Activated T-cell treated with anti-CD3 and anti-CD28 coated beads, Interleukin-2, amount 50 U/mL, for 24 hours (primary cell): ENCODE results near the gene CEP72.
A peak's percentile ranks its signal among the peaks of the same experiment; 100 is the strongest.

ENCODE experiments used
- DNase-seq: peaks from one replicate; pipeline ENCODE4 v3.0.0-alpha.2; 2020
- H3K27ac Mint-ChIP-seq: 2 replicates; pipeline ENCODE4 v1.8.0; 2020; ENCODE audit warnings: mild to moderate bottlenecking, mixed read lengths
- H3K27me3 Mint-ChIP-seq: 2 replicates; pipeline ENCODE4 v1.8.0; 2020; ENCODE audit warnings: mixed read lengths
- H3K36me3 Mint-ChIP-seq: 2 replicates; pipeline ENCODE4 v1.8.0; 2020; ENCODE audit warnings: low read depth, mixed read lengths
- H3K4me1 Mint-ChIP-seq: 2 replicates; pipeline ENCODE4 v1.8.0; 2020; ENCODE audit warnings: low read depth, mixed read lengths
- H3K4me3 Mint-ChIP-seq: 2 replicates; pipeline ENCODE4 v1.8.0; 2020; ENCODE audit warnings: mild to moderate bottlenecking, moderate library complexity, mixed read lengths
- H3K9me3 Mint-ChIP-seq: 2 replicates; pipeline ENCODE4 v1.8.0; 2020; ENCODE audit warnings: mixed read lengths

The CEP72 gene

DNA sequence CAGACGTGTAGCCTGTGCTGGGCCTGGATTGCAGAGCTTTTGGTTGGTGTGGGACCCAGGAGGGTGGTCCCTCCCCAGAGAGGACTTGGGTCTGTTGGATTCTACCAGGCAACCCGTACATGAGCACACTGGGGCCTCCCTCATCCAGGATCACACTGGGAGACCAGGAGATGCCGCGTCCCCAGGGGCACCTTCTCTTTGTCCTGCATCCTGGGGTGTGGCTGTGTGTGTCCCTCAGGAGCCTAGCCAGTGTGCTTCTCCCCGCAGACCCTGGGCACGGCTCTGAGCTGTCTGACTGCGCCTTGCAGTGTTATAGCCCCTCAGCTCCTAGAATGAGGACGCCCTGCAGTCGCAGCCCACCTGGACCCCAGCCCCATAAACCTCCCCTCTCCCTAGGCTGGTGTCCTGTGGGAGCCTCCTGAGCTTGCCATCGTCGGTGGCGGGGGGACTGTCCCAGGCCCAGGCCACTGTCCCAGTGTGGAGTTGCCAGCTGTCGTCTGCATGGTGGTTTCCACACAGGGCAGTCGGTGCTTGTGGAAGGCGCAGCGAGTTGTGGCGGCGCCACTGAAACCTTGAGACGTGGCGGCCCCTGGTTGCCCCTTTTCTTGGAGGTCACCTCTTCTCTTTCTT, 27.6 kb downstream of the CEP72 start:
- no peak overlapping the region for H3K27ac Mint-ChIP-seq
- no peaks in the 10 kb centered on the region for H3K27me3 Mint-ChIP-seq
- no peaks in the 10 kb centered on the region for H3K9me3 Mint-ChIP-seq
- peak; percentile 19 for DNase-seq
- H3K4me3 Mint-ChIP-seq, result no peak overlapping the region
- H3K36me3 Mint-ChIP-seq, result peaks cover 93% of the 10 kb centered on the region
- no peaks in the 10 kb centered on the region for H3K4me1 Mint-ChIP-seq

DNA sequence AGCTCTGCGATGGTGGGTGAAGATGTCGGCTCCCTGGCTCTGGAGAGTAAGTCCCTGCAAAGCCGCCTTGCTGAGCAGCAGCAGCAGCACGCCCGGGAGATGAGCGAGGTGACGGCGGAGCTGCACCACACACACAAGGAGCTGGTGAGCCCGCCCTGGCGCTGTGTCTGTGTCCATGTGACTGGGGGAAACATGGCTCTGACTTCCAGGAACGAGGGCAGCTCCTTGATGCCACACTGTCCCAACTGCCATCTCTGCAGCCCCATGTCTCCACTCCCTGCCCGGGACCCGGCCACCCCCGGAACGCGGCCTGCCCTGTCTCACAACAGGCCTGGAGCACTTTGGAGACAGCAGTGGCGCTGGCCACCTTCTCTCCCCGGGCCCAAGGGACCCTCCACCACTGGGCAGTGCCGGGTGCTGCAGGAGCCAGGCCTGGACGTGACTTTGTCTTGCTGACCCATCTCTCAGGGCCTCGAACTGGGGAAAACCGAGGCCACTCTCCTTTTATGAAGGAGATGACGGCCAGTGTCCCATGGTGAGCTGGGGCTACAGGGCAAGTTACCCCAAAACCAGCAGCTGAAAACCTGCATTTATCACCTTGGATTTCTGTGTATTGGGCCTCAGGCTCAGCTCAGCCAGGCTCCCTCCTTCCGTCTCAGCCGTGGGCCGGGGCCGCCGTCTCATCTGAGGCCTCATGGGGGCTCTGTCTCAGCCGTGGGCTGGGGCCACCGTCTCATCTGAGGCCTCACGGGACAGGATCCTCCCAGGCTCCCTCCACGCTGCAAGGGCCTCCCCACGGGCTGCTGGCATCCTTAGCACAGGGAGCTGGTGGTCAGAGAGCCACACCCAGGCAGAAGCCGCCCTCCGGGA, 28.6 kb downstream of the CEP72 start:
- no peaks in the 10 kb centered on the region for H3K27me3 Mint-ChIP-seq

DNA sequence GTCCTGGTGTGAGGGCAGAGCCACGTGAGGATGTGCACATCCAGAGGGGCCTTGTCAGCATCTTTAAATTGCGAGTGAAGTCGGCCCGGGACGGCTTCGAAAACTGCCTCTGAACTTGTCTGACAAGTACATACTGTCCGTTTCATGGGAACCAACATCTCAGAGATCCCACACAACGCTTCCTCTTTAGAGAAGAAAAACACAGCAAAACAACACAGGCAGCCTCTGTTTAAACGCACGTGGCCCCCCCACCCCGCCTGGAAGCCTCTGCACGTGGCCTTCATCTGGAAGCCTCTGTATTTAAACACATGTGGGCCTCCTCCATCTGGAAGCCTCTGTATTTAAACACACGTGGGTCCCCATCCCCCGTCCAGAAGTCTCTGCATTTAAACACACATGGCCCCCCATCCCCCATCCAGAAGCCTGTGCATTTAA, 29.2 kb downstream of the CEP72 start:
- peak; percentile 18 for DNase-seq
- H3K36me3 Mint-ChIP-seq, result peaks cover 93% of the 10 kb centered on the region
- H3K27me3 Mint-ChIP-seq, result no peaks in the 10 kb centered on the region
- H3K4me3 Mint-ChIP-seq, result no peak overlapping the region
- no peak overlapping the region for H3K27ac Mint-ChIP-seq
- no peaks in the 10 kb centered on the region for H3K9me3 Mint-ChIP-seq
- no peaks in the 10 kb centered on the region for H3K4me1 Mint-ChIP-seq

More for the DNA sequence above, 28.6 kb downstream of the CEP72 start:
- Mint-ChIP-seq H3K36me3 (peaks cover 93% of the 10 kb centered on the region), H3K4me3 (no peak overlapping the region), H3K27ac (no peak overlapping the region), H3K4me1 (no peaks in the 10 kb centered on the region), H3K9me3 (no peaks in the 10 kb centered on the region)
- DNase-seq, result peak; percentile 18

DNA sequence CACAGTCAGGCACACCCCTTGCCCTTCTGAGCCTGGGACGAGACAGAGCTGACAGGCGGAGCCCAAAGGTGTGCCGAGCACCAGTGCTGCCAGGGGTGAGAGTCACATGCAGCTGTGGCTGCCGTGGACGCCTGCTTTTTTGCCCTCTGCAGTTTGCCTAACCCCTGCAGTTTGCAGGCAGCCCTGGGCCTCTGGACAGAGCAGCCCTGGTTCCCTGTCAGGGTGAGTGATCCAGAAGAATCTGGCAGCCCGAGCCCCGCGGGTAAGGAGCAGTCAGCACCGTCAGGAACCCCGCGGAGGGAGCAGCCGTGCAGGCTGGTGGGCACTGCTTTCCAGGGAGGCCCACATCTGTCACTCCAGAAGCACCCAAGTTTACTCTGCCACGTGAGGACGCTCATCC, 30.3 kb downstream of the CEP72 start:
- Mint-ChIP-seq H3K4me1 (no peaks in the 10 kb centered on the region), H3K9me3 (no peaks in the 10 kb centered on the region), H3K27me3 (no peaks in the 10 kb centered on the region), H3K27ac (no peak overlapping the region), H3K4me3 (no peak overlapping the region), H3K36me3 (peaks cover 83% of the 10 kb centered on the region)
- peak; percentile 21 for DNase-seq

DNA sequence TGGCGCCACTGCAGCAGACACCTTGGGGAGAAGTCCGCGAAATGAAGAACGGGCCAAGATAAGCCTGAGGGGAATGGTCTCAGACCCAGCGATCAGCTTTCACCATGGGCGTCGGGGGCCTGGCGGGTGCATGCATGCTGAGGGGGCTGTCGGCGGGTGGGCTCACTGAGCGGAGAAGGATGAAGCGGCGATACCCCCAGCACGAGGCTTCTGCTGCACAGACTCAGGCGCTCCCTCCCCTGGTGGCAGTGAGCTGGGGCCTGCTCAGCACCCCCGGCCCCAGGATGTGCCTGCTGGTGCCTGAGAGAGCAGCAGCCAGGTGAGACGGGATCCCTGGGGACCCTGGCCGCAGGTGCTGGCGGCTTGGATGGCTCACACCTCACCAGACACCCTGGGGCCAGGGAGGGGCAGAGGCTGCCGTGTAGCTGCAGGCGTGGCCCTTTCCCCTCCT, 31.2 kb downstream of the CEP72 start:
- H3K27ac Mint-ChIP-seq, result no peak overlapping the region
- no peaks in the 10 kb centered on the region for H3K9me3 Mint-ChIP-seq
- no peak overlapping the region for H3K4me3 Mint-ChIP-seq
- peak; percentile 27 for DNase-seq
- peaks cover 74% of the 10 kb centered on the region for H3K36me3 Mint-ChIP-seq
- H3K4me1 Mint-ChIP-seq, result no peaks in the 10 kb centered on the region
- H3K27me3 Mint-ChIP-seq, result no peaks in the 10 kb centered on the region

DNA sequence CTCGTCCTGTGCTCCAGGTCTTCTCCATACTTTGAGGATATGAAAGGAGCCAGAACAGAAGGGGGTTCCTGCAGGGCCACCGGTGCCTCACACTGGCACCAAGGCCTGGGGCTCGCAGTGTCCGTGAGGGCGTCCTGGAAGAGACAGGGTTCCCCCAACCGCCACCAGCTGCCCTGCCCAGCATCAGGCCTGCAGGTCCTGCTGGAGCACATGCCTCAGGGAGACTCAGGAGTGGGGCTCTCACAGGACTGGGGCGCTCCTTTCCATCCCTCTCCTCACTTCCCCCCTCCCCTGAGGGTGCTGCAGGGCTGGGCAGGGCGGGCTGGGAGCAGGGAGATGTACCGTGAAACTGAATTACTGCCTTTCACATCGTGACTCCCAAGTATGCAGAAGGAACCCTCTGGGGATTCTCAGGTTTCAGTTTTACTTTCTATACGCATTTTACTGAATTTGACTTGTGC, 31.7 kb downstream of the CEP72 start:
- Mint-ChIP-seq H3K27ac (no peak overlapping the region), H3K9me3 (no peaks in the 10 kb centered on the region), H3K36me3 (peaks cover 70% of the 10 kb centered on the region), H3K4me1 (no peaks in the 10 kb centered on the region), H3K4me3 (no peak overlapping the region), H3K27me3 (no peaks in the 10 kb centered on the region)
- DNase-seq, result peak; percentile 25

DNA sequence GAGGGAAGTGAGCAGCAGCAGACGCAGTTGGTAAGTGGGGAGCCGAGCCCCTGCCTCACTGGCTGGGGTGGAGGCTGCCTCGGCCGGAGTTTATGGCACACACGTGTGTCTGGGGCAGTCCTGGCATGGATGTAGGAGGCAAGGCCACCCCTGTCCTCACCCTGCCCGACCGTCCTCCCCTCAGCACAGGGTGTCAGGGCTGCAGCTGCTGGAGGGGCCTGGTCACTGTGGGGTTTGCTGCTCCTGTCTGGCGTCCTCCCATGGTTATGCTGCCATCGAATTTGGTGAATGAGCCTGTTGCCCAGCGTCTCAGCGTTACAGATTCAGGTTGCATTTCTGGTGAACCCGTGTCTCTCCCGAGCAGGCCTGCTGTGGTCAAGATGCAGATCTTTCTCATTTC, 32.4 kb downstream of the CEP72 start:
- Mint-ChIP-seq H3K27me3 (no peaks in the 10 kb centered on the region), H3K27ac (no peak overlapping the region), H3K4me1 (no peaks in the 10 kb centered on the region), H3K36me3 (peaks cover 63% of the 10 kb centered on the region), H3K4me3 (no peak overlapping the region), H3K9me3 (no peaks in the 10 kb centered on the region)
- peak; percentile 15 for DNase-seq

DNA sequence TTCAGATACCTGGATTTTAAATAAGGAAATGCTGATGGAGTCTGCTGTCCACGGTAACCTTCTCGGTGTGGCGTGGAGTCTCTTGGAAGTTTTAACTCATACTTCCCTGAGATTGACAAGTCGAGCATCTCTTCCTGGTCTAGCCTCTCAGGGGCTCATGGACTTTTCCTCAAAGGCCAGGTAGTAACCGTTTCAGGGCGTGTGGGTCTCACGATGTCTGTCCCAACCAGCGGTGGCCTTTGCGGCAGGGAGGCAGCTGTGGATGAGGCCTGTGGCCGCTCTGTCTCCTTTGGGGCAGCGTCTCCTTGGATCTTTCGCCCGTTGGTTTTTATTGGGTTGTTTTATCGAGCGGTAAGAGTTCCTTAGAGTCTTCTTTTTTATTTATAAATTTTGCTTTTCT, 32.8 kb downstream of the CEP72 start:
- no peaks in the 10 kb centered on the region for H3K9me3 Mint-ChIP-seq
- peaks cover 58% of the 10 kb centered on the region for H3K36me3 Mint-ChIP-seq
- no peaks in the 10 kb centered on the region for H3K27me3 Mint-ChIP-seq
- no peak overlapping the region for H3K27ac Mint-ChIP-seq
- DNase-seq, result peak; percentile 9
- H3K4me1 Mint-ChIP-seq, result no peaks in the 10 kb centered on the region
- H3K4me3 Mint-ChIP-seq, result no peak overlapping the region

DNA sequence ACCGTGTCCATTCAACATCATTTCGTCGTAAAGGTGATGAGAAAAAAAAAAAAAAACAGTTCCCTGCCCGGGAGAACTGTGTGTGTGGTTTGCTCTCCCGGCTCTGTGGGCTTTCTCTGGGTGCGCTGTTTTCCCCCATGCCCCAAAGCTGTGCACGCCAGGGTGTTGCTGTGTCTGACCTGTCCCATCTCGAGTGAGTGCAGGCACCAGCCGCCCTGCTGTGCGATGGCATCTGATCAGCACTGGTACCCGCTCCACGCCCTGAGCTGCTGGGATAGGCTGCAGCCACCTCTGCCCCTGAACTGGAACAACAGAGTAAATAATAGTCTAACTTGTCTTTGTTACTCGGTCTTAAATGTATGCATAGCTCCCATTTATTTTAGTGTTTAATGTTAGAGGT, 33.3 kb downstream of the CEP72 start:
- no peaks in the 10 kb centered on the region for H3K4me1 Mint-ChIP-seq
- no peaks in the 10 kb centered on the region for H3K9me3 Mint-ChIP-seq
- peaks cover 54% of the 10 kb centered on the region for H3K36me3 Mint-ChIP-seq
- H3K27me3 Mint-ChIP-seq, result no peaks in the 10 kb centered on the region
- H3K27ac Mint-ChIP-seq, result no peak overlapping the region
- H3K4me3 Mint-ChIP-seq, result no peak overlapping the region
- peak; percentile 6 for DNase-seq

DNA sequence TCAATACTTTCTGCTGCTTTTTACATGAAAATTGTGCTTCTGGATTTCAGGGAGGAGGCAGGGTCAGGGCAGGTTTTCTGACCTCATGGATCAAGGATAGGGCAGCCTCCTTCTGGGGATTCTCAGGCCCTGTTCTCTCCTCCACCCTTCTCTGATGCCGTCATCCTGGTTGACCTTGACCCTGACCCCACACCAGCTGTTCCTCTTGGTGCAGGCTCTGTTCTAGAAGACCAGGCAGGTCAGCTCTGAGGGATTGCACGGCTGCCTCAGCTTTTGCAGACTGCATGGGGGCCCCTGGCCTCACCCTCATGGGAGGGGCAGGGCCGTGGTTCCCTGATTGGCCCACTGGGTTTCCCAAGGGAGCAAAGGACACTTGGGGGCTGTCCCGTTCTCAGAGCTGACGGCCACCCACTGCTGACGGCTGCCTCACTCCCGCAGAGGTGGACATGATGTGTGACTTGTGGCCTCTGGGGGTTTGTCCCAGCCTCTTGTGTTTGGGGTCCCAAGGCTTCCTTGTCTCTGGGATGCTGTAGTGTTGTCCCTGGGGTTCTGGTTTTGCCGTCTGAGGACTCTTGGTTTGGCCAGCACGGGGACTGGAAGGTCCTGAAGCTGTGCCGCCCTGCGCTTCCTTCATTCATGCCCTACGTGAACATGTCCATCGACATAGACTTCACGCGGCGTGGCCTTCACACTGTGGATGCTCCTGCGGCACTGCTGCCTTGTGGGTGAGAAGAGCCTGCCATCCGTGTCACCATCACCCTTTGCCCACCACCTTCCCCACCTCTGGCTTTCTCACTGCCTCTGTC, 34.5 kb downstream of the CEP72 start:
- Mint-ChIP-seq H3K4me1 (no peaks in the 10 kb centered on the region), H3K27me3 (no peaks in the 10 kb centered on the region), H3K36me3 (peaks cover 42% of the 10 kb centered on the region), H3K4me3 (no peak overlapping the region), H3K27ac (no peak overlapping the region), H3K9me3 (no peaks in the 10 kb centered on the region)
- peak; percentile 23 for DNase-seq

DNA sequence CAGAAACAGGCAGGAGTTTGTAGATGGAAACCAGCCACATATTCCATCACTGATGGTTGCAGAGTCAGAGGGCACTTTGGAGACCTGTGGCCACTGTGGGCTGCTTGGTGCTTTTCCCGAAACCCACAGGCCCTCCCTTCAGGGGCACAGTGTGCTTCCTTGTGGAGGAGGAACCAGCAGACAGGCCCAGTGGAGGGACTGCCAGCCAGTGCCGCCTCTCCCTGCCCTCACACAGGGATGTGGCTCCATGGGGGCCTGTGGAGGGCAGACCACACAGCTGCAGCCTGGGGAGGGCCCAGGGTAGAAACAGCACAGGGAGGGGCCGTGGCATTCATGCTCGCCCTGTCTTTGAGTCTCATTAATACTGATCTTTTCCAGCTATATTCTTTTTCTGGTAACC, 35.2 kb downstream of the CEP72 start:
- Mint-ChIP-seq H3K36me3 (peaks cover 39% of the 10 kb centered on the region), H3K4me3 (no peak overlapping the region), H3K27ac (no peak overlapping the region), H3K9me3 (no peaks in the 10 kb centered on the region), H3K27me3 (no peaks in the 10 kb centered on the region), H3K4me1 (no peaks in the 10 kb centered on the region)
- peak; percentile 3 for DNase-seq

DNA sequence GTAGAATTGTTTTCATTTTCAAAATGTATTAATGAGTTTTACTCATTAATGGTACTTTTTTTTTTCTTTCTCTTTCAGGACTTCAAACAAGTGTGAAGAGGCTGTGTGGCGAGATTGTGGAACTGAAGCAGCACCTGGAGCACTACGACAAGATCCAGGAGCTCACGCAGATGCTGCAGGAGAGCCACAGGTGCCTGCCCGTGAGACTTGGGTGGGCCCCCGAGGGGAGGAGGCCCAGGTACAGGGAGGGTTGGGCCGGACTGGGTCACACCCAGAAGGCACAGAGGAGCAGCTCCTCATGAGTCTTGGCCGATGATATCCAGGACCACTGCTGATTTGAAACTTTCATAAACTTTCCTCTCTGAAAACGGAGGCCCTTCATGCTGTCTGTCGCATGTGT, 35.6 kb downstream of the CEP72 start:
- H3K27me3 Mint-ChIP-seq, result no peaks in the 10 kb centered on the region
- H3K4me1 Mint-ChIP-seq, result no peaks in the 10 kb centered on the region
- no peak overlapping the region for H3K27ac Mint-ChIP-seq
- no peak overlapping the region for H3K4me3 Mint-ChIP-seq
- peaks cover 35% of the 10 kb centered on the region for H3K36me3 Mint-ChIP-seq
- no peaks in the 10 kb centered on the region for H3K9me3 Mint-ChIP-seq
- DNase-seq, result peak; percentile 6

DNA sequence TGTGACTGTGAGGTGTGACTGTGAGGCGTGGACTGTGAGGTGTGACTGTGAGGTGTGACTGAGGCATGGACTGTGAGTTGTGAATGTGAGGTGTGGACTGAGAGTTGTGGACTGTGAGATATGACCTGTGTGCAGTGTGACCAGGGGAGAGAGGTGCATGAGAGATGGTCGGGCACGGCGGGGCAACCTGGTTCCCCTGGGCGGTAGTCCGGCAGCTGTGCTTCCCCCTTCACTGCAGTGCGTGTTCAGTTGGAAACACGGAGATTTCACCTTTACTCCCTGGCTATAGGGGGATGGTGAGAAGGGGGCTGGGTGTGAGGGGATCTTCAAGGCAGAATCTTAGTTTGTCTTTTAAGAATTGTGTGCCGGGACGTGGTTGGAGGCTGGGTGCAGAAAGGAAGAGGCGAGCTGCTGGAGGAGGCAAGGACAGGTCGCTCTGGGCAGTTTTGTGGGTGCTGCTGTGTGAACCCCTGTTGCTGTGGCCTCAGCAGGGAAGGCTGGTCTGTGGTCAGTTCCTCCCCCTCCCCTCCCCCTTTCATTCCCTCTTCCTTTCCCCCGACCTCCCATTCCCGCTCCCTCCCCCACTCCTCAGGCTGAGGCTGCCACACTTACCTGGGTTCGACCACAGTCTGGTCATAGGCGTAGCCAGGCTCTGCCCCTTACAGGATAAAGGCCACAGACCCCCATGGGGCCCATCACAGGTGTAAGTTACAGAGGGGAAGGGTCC, 39.3 kb downstream of the CEP72 start:
- no peaks in the 10 kb centered on the region for H3K9me3 Mint-ChIP-seq
- peaks cover 12% of the 10 kb centered on the region for H3K36me3 Mint-ChIP-seq
- H3K27ac Mint-ChIP-seq, result no peak overlapping the region
- no peaks in the 10 kb centered on the region for H3K4me1 Mint-ChIP-seq
- no peaks in the 10 kb centered on the region for H3K27me3 Mint-ChIP-seq
- no peak overlapping the region for H3K4me3 Mint-ChIP-seq
- DNase-seq, result peak; percentile 13

DNA sequence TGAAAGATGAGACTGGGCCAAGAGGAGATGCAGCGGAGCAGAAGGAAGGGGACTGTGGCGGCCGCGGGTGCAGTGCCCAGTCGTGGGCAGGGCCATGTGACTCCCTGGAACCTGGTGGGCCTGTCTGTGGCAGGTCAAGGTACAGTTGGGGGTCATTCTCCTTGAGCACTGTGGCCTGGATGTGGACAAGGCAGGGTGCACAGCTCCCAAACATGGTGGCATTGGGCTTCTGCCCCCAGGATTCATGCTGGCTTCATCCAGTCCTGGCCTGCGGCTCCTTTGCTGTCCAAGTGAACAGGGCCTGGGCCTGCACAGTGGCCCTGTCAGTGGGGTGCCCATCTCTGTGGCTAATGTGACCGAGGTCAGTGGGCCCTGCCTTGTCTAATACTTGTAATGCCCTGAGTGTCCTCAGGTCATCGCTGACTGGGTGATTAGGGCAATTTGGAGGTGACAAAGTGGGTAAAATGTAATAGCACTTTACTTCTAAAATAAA, 39.9 kb downstream of the CEP72 start:
- no peak for DNase-seq
- H3K36me3 Mint-ChIP-seq, result peaks cover 18% of the 10 kb centered on the region
- H3K4me1 Mint-ChIP-seq, result no peaks in the 10 kb centered on the region
- no peaks in the 10 kb centered on the region for H3K27me3 Mint-ChIP-seq
- H3K9me3 Mint-ChIP-seq, result no peaks in the 10 kb centered on the region
- H3K4me3 Mint-ChIP-seq, result no peak overlapping the region
- no peak overlapping the region for H3K27ac Mint-ChIP-seq
